Measurements from ENCODE around the gene SLC9C1.

DNA sequence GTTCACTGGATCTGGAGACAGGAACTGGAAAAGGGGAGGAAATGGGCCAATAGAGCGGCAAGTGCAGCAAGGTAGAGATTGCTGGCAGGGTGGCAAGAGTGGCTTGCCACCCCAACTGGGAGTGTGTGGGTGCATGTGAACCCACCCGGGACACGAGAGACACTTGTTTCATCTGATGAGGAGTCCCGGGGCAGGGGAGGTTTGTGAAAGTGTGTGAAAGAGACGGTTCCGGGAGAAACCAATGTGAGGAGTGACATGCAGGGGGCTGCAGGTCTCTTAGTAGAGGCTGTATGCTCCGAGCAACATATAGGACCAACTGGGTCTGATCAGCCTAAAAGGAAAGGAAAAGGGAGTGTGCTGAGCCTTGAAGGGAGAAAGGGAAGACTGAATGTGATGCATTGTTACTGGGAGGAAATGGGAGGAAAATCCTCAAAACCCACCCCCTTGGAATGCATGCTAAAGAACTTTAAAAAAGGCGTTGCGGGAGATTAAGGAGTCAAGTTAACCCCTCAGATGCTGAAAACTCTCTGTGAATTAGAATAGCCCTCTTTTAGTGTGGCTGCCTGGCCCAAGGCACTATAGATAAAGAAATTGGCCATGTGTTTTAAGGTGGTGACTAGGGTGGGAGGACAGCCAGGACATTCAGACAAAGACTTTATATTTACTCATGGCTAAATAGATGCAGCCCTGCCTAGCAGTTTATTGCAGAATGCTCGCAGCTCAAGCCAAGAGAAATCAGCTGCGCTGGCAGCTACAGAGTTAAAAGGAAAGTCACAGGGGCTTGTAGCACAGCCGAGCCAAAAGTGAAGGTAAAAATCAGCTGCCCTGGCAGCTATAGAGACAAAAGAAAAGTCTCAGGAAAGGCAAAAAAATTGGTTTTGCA lies 9.1 kb upstream of the SLC9C1 start:
- TF ChIP-seq, protein P1, sequence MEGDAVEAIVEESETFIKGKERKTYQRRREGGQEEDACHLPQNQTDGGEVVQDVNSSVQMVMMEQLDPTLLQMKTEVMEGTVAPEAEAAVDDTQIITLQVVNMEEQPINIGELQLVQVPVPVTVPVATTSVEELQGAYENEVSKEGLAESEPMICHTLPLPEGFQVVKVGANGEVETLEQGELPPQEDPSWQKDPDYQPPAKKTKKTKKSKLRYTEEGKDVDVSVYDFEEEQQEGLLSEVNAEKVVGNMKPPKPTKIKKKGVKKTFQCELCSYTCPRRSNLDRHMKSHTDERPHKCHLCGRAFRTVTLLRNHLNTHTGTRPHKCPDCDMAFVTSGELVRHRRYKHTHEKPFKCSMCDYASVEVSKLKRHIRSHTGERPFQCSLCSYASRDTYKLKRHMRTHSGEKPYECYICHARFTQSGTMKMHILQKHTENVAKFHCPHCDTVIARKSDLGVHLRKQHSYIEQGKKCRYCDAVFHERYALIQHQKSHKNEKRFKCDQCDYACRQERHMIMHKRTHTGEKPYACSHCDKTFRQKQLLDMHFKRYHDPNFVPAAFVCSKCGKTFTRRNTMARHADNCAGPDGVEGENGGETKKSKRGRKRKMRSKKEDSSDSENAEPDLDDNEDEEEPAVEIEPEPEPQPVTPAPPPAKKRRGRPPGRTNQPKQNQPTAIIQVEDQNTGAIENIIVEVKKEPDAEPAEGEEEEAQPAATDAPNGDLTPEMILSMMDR (IDR thresholded peaks at IDR 0.05), result no peak
- no peak for TF ChIP-seq EP300 (IDR thresholded peaks at IDR 0.05; ENCODE audit: low read depth)
